ENCODE results near the gene STAG2. TPM values are rescaled to one million over a fixed set of nuclear protein-coding genes. Genes with fewer than 3 reads are reported as not detected.

Gene STAG2
- total RNA-seq, 1 donor = 132 TPM

DNA sequence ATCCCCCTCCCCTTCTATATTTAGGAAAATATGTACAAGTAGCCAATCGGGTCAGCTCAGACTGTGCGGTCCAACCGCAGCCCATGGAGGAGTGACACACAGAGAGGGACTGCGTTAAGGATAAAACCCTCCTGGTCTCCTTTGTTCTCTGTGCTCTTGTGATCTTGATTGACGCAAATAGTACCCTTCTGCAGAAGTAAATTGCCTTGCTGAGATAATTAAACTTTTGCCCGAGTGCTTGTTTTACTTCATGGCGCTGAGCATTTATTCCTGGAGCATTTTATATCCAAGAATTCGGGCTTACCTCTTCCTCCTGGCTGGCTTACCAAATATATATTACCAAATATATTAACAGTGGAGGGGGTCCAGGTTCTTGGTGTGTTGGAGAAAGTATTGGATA, 184.2 kb downstream of the STAG2 start:
- Histone ChIP-seq H3K4me3 (ENCODE audit: low read length) (no peak overlapping the region), H3K4me1 (ENCODE audit: insufficient read depth, low read length) (no peaks in the 10 kb centered on the region), H3K9me3 (ENCODE audit: low read depth, low read length) (no peaks in the 10 kb centered on the region), H3K27me3 (ENCODE audit: insufficient read depth, low read length) (no peaks in the 10 kb centered on the region)

DNA sequence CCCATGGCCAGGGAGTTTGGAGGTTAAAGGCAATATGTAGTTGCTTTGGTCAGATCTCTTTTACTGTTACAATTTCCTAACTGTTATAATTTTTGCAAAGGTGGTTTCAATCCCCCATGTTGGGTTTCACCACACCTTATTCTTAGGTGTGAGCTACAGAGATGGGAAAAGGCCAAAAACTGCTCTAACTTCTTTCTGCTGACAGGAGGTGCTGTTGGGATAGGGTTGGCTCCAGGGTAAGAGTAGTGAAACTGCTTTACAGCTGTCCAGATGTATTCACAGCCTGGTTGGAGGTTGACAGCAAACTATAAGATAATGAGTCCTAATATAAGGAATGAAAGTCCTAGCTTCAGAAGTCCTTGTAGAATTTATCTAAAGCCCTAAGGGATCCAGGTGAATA, 189.7 kb downstream of the STAG2 start:
- H3K9me3 ChIP-seq (ENCODE audit: low read depth, low read length) = no peaks in the 10 kb centered on the region
- no peaks in the 10 kb centered on the region for H3K27me3 ChIP-seq (ENCODE audit: insufficient read depth, low read length)
- H3K4me3 ChIP-seq (ENCODE audit: low read length) = no peak overlapping the region
- H3K4me1 ChIP-seq (ENCODE audit: insufficient read depth, low read length) = no peaks in the 10 kb centered on the region

Other genes starting within 250 kb of the STAG2 start
- 107 TPM for gene THOC2, start 228.7 kb upstream of the STAG2 start, total RNA-seq
- 21.6 TPM for gene XIAP, start 101.7 kb upstream of the STAG2 start, total RNA-seq